Neural progenitor cell (in vitro differentiated cells): ENCODE measurements around the gene SLC16A2. TPM values are rescaled to one million over a fixed set of nuclear protein-coding genes. Genes with fewer than 3 reads are reported as not detected.

Experiments
- DNase-seq: peaks from one replicate; pipeline ENCODE4 v3.0.0-alpha.2; 2016; ENCODE audit warnings: low spot score
- H2AFZ ChIP-seq: fragments of 200-600 bp; sonication (generic); replicated peaks from 2 replicates; pipeline ENCODE4 v1.6.1; 2016; ENCODE audit warnings: antibody characterized with exemption
- H3F3A ChIP-seq: fragments of 200-600 bp; sonication (generic); 2 replicates; pipeline ENCODE4 v1.6.1; 2016; ENCODE audit warnings: antibody characterized with exemption, low read depth
- H3K27ac ChIP-seq: fragments of 200-600 bp; sonication (generic); 2 replicates; pipeline ENCODE4 v1.5.1; 2016; ENCODE audit warnings: mild to moderate bottlenecking
- H3K27me3 ChIP-seq: fragments of 200-600 bp; sonication (generic); 2 replicates; pipeline ENCODE4 v1.6.1; 2016; ENCODE audit warnings: mild to moderate bottlenecking, moderate library complexity
- H3K36me3 ChIP-seq: fragments of 200-600 bp; sonication (generic); 2 replicates; pipeline ENCODE4 v1.5.1; 2016
- H3K4me1 ChIP-seq: fragments of 200-600 bp; sonication (generic); 2 replicates; pipeline ENCODE4 v1.6.1; 2016; ENCODE audit warnings: mixed run types
- H3K4me2 ChIP-seq: fragments of 200-600 bp; sonication (generic); 2 replicates; pipeline ENCODE4 v1.6.1; 2016
- H3K4me3 ChIP-seq: fragments of 200-600 bp; sonication (generic); 2 replicates; pipeline ENCODE4 v1.5.1; 2016
- H3K79me2 ChIP-seq: fragments of 200-600 bp; sonication (generic); 2 replicates; pipeline ENCODE4 v1.6.1; 2016; ENCODE audit warnings: low read depth
- H3K9ac ChIP-seq: fragments of 200-600 bp; sonication (generic); 2 replicates; pipeline ENCODE4 v1.6.1; 2016
- H3K9me3 ChIP-seq: fragments of 200-600 bp; sonication (generic); 2 replicates; pipeline ENCODE4 v1.5.1; 2016; ENCODE audit warnings: low read depth
- H4K20me1 ChIP-seq: fragments of 200-600 bp; sonication (generic); 2 replicates; pipeline ENCODE4 v1.6.1; 2016; ENCODE audit warnings: low read depth
- H3K27ac Mint-ChIP-seq: 3 replicates; pipeline ENCODE4 v1.8.0; 2021; ENCODE audit warnings: mixed read lengths
- H3K27me3 Mint-ChIP-seq: 2 replicates; pipeline ENCODE4 v1.8.0; 2022; ENCODE audit warnings: low read depth, mild to moderate bottlenecking, inconsistent platforms, moderate library complexity, mixed read lengths; ENCODE audit not compliant: insufficient read depth
- H3K36me3 Mint-ChIP-seq: 3 replicates; pipeline ENCODE4 v1.8.0; 2021; ENCODE audit warnings: mixed read lengths
- H3K4me1 Mint-ChIP-seq: 3 replicates; pipeline ENCODE4 v1.8.0; 2021; ENCODE audit warnings: mixed read lengths
- H3K4me3 Mint-ChIP-seq: 3 replicates; pipeline ENCODE4 v1.8.0; 2021; ENCODE audit warnings: mild to moderate bottlenecking, moderate library complexity, mixed read lengths
- H3K9me3 Mint-ChIP-seq: 3 replicates; pipeline ENCODE4 v1.8.0; 2020; ENCODE audit warnings: mixed read lengths
- CTCF ChIP-seq: fragments of 200-600 bp; sonication (generic); IDR thresholded peaks from 2 replicates; pipeline ENCODE4 v1.5.1; 2017; ENCODE audit warnings: antibody characterized with exemption, mild to moderate bottlenecking
- EZH2 ChIP-seq: fragments of 200-600 bp; sonication (generic); IDR thresholded peaks from 2 replicates; pipeline ENCODE4 v1.6.1; 2017; ENCODE audit warnings: antibody characterized with exemption, mild to moderate bottlenecking, moderate library complexity
- EZH2phosphoT487 ChIP-seq: fragments of 200-600 bp; sonication (generic); IDR thresholded peaks from 2 replicates; pipeline ENCODE4 v1.6.1; 2017; ENCODE audit warnings: antibody characterized with exemption
- small RNA-seq: library from RNA; depleted of rRNA; stranded (forward); fragments of <200 nt; gene quantifications from one replicate; pipeline ENCODE3, GENCODE V24; 2015
- total RNA-seq: library from RNA; depleted of rRNA; stranded (reverse); fragments of >200 nt; gene quantifications from 2 replicates; pipeline ENCODE4 v1.2.3, GENCODE V29; 2015; ENCODE audit warnings: low replicate concordance

The SLC16A2 gene
- total RNA-seq, 1 donor from 2014 or later, result 12.6 TPM

GRCh38 chrX:74578137-74578536, 156.8 kb downstream of the SLC16A2 start:
- H3K4me3 Mint-ChIP-seq, result no peak overlapping the region
- DNase-seq, result no peak
- Histone ChIP-seq H2AFZ (no peak overlapping the region), H3K27me3 (no peaks in the 10 kb centered on the region), H3K4me2 (no peak overlapping the region), H3K36me3 (no peaks in the 10 kb centered on the region), H3K4me1 (no peaks in the 10 kb centered on the region), H3K9me3 (no peaks in the 10 kb centered on the region), H3K27ac (no peak overlapping the region), H4K20me1 (no peaks in the 10 kb centered on the region), H3K79me2 (no peaks in the 10 kb centered on the region), H3K4me3 (no peak overlapping the region), H3K9ac (no peak overlapping the region), H3F3A (no peaks in the 10 kb centered on the region)
- H3K36me3 Mint-ChIP-seq, result no peaks in the 10 kb centered on the region
- H3K27ac Mint-ChIP-seq, result no peak overlapping the region
- H3K9me3 Mint-ChIP-seq, result peaks cover 6% of the 10 kb centered on the region
- no peak for TF ChIP-seq CTCF
- no peak for TF ChIP-seq EZH2
- no peaks in the 10 kb centered on the region for H3K27me3 Mint-ChIP-seq
- H3K4me1 Mint-ChIP-seq, result no peaks in the 10 kb centered on the region

GRCh38 chrX:74579597-74580198, 158.4 kb downstream of the SLC16A2 start:
- no peak for DNase-seq
- Histone ChIP-seq H2AFZ (no peak overlapping the region), H3K4me1 (no peaks in the 10 kb centered on the region), H3K9ac (no peak overlapping the region), H3K27ac (no peak overlapping the region), H3K9me3 (no peaks in the 10 kb centered on the region), H3K79me2 (no peaks in the 10 kb centered on the region), H3K4me2 (no peak overlapping the region), H3K4me3 (no peak overlapping the region), H4K20me1 (no peaks in the 10 kb centered on the region), H3K36me3 (no peaks in the 10 kb centered on the region), H3K27me3 (no peaks in the 10 kb centered on the region), H3F3A (no peaks in the 10 kb centered on the region)
- Mint-ChIP-seq H3K27me3 (no peaks in the 10 kb centered on the region), H3K4me1 (no peaks in the 10 kb centered on the region), H3K36me3 (no peaks in the 10 kb centered on the region), H3K4me3 (no peak overlapping the region), H3K27ac (no peak overlapping the region), H3K9me3 (peaks cover 6% of the 10 kb centered on the region)
- TF ChIP-seq EZH2, result no peak
- TF ChIP-seq CTCF, result no peak
- TF ChIP-seq EZH2phosphoT487, result no peak

Small RNA genes within 50 kb of the gene (small RNA-seq; reads per million reads assigned to genes)
- gene RN7SL790P, result not detected

Other genes with a start within 250 kb of the SLC16A2 start
- gene ZCCHC13, start 117.3 kb upstream of the SLC16A2 start, total RNA-seq, result not detected in 2 replicates
- 39.5 and 60.8 TPM in 2 replicates for gene RLIM, start 193.1 kb downstream of the SLC16A2 start, total RNA-seq